ENCODE data around the gene SNX25. TPM values are rescaled to one million over a fixed set of nuclear protein-coding genes. Genes with fewer than 3 reads are reported as not detected.

Gene SNX25
- polyA plus RNA-seq, 1 donor from 2014 or later: 6.4 TPM

DNA sequence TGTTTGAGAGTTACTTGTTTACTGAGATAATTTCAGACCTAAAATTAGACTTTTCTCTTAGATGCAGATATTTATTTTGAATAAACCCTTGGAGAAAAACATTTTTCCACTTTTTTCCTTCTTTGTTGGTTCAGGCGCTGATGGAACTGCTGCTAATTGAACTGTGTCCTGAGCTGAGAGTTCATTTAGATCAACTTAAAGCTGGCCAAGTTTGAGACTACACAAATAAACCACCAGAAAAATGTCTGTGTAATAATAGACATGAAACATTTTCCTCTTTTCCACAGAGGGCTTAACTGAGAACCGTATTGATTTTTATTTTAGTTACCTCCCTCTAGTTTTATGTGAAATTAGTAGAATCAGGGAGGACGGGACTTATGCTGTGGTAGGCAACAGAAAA, 153.9 kb downstream of the SNX25 start:
- Histone ChIP-seq H3K4me3 (ENCODE audit: low read length) (no peak overlapping the region), H3K9me2 (ENCODE audit: insufficient read depth, low read length) (no peaks in the 10 kb centered on the region), H3K9ac (ENCODE audit: low read length) (no peak overlapping the region), H3K27me3 (ENCODE audit: insufficient read depth, low read depth, low read length) (no peaks in the 10 kb centered on the region), H3K4me2 (ENCODE audit: low read length) (no peak overlapping the region), H4K20me1 (ENCODE audit: insufficient read depth) (no peaks in the 10 kb centered on the region), H3K27ac (ENCODE audit: low read length) (no peak overlapping the region), H3F3A (ENCODE audit: insufficient read depth, low read length, poor library complexity, severe bottlenecking) (no peaks in the 10 kb centered on the region), H3K36me3 (ENCODE audit: insufficient read depth, low read length) (no peaks in the 10 kb centered on the region), H3K9me3 (ENCODE audit: low read length) (no peaks in the 10 kb centered on the region), H2AFZ (ENCODE audit: low read depth, low read length) (no peak overlapping the region), H3K79me2 (replicated peaks; ENCODE audit: insufficient read depth, low read length) (no peaks in the 10 kb centered on the region)
- TF ChIP-seq EP300 (conservative IDR thresholded peaks at IDR 0.05; ENCODE audit: poor library complexity, severe bottlenecking): no peak
- TF ChIP-seq, protein P1, sequence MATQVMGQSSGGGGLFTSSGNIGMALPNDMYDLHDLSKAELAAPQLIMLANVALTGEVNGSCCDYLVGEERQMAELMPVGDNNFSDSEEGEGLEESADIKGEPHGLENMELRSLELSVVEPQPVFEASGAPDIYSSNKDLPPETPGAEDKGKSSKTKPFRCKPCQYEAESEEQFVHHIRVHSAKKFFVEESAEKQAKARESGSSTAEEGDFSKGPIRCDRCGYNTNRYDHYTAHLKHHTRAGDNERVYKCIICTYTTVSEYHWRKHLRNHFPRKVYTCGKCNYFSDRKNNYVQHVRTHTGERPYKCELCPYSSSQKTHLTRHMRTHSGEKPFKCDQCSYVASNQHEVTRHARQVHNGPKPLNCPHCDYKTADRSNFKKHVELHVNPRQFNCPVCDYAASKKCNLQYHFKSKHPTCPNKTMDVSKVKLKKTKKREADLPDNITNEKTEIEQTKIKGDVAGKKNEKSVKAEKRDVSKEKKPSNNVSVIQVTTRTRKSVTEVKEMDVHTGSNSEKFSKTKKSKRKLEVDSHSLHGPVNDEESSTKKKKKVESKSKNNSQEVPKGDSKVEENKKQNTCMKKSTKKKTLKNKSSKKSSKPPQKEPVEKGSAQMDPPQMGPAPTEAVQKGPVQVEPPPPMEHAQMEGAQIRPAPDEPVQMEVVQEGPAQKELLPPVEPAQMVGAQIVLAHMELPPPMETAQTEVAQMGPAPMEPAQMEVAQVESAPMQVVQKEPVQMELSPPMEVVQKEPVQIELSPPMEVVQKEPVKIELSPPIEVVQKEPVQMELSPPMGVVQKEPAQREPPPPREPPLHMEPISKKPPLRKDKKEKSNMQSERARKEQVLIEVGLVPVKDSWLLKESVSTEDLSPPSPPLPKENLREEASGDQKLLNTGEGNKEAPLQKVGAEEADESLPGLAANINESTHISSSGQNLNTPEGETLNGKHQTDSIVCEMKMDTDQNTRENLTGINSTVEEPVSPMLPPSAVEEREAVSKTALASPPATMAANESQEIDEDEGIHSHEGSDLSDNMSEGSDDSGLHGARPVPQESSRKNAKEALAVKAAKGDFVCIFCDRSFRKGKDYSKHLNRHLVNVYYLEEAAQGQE (IDR thresholded peaks at IDR 0.05; ENCODE audit: borderline replicate concordance): no peak
- TF ChIP-seq SMC3 (conservative IDR thresholded peaks at IDR 0.05; ENCODE audit: poor library complexity): no peak
- TF ChIP-seq CTCF (IDR thresholded peaks at IDR 0.05; ENCODE audit: poor library complexity, severe bottlenecking): no peak
- TF ChIP-seq EZH2 (IDR thresholded peaks at IDR 0.05; ENCODE audit: borderline replicate concordance, insufficient read depth, low read length, poor library complexity, severe bottlenecking): no peak
- TF ChIP-seq RAD21 (conservative IDR thresholded peaks at IDR 0.05): no peak
- no peak for TF ChIP-seq POLR2AphosphoS5 (IDR thresholded peaks at IDR 0.05)
- no peak for TF ChIP-seq MXI1 (conservative IDR thresholded peaks at IDR 0.05; ENCODE audit: poor library complexity, severe bottlenecking)
- no peak for TF ChIP-seq TAF1 (IDR thresholded peaks at IDR 0.05; ENCODE audit: low read depth)

DNA sequence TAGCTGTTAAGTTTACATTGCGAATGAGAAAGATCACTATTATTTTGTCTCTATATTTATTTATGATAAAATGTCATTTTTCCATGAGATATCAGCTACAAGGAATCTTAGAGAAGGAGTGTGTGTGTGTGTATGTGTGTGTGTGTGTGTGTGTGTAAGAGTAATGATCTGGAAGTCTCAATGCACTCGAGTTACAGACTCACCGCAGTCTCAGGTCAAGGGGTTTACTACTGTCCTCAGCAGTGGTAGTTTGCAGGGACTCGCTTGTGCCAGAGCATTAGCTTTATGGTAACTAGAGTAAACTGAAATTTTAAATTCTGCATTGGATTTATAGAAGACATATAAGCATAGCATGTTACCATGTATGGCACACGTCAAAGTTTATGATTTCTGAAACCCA, 155.5 kb downstream of the SNX25 start:
- Histone ChIP-seq H3K79me2 (replicated peaks; ENCODE audit: insufficient read depth, low read length) (no peaks in the 10 kb centered on the region), H3K4me3 (ENCODE audit: low read length) (no peak overlapping the region), H4K20me1 (ENCODE audit: insufficient read depth) (no peaks in the 10 kb centered on the region), H3F3A (ENCODE audit: insufficient read depth, low read length, poor library complexity, severe bottlenecking) (no peaks in the 10 kb centered on the region), H3K9me3 (ENCODE audit: low read length) (no peaks in the 10 kb centered on the region), H3K4me2 (ENCODE audit: low read length) (no peak overlapping the region), H3K9ac (ENCODE audit: low read length) (no peak overlapping the region), H3K27me3 (ENCODE audit: insufficient read depth, low read depth, low read length) (no peaks in the 10 kb centered on the region), H3K9me2 (ENCODE audit: insufficient read depth, low read length) (no peaks in the 10 kb centered on the region), H3K36me3 (ENCODE audit: insufficient read depth, low read length) (no peaks in the 10 kb centered on the region), H2AFZ (ENCODE audit: low read depth, low read length) (no peak overlapping the region), H3K27ac (ENCODE audit: low read length) (no peak overlapping the region)
- TF ChIP-seq RAD21 (conservative IDR thresholded peaks at IDR 0.05) (no peak), CTCF (IDR thresholded peaks at IDR 0.05; ENCODE audit: poor library complexity, severe bottlenecking) (no peak), SMC3 (conservative IDR thresholded peaks at IDR 0.05; ENCODE audit: poor library complexity) (no peak)
- TF ChIP-seq, protein P1 (IDR thresholded peaks at IDR 0.05; ENCODE audit: borderline replicate concordance): no peak

All from neural cell (in vitro differentiated cells).